ENCODE measurements around the gene PDAP1. TPM values are rescaled to one million over a fixed set of nuclear protein-coding genes. Genes with fewer than 3 reads are reported as not detected.
A peak's percentile ranks its signal among the peaks of the same experiment; 100 is the strongest.

The PDAP1 gene
- total and polyA plus RNA-seq, 9 of the 15 experiments (the other 6 are each of a cell fraction or from before 2014, with no cell fraction given), result 10.2 to 315 (median 129) TPM

GRCh38 chr7:99385564-99385963, 22.8 kb downstream of the PDAP1 start:
- Histone ChIP-seq H3K27me3 (ENCODE audit: control insufficient read depth in 2 of 2, insufficient read depth in 2 of 2, low read length in 2 of 2) (no peaks in the 10 kb centered on the region), H3K36me3 (ENCODE audit: control insufficient read depth, insufficient read depth, low read length) (peaks cover 79% of the 10 kb centered on the region; the same call in 2 of the 3 replicates), H3K4me1 (replicated peaks in 1 of 2; ENCODE audit: control insufficient read depth in 2 of 2, insufficient read depth in 2 of 2, low read length in 2 of 2) (peaks cover 7 to 35% of the 10 kb centered on the region in 2 experiments), H2AFZ (ENCODE audit: low read depth, low read length) (no peak overlapping the region), H3K4me3 (no peak overlapping the region), H3K79me2 (ENCODE audit: control insufficient read depth, insufficient read depth, low read length) (peaks cover 40% of the 10 kb centered on the region), H3K4me2 (ENCODE audit: insufficient read depth, low read length) (no peak overlapping the region), H4K20me1 (replicated peaks; ENCODE audit: control insufficient read depth, insufficient read depth, low read length) (peaks cover 21% of the 10 kb centered on the region), H3K9me3 (replicated peaks; ENCODE audit: control insufficient read depth, insufficient read depth, low read depth, low read length) (no peaks in the 10 kb centered on the region), H3K27ac (ENCODE audit: extremely low read depth, low read depth, low read length) (no peak overlapping the region), H3K9ac (ENCODE audit: insufficient read depth in 1 of 2, low read depth in 2 of 2, low read length in 2 of 2) (peak overlapping the region in 1 of 2 experiments; percentile 75; a peak in 2 of 4 replicates), H3K9me1 (ENCODE audit: control insufficient read depth, insufficient read depth, low read length) (peaks cover 6% of the 10 kb centered on the region)
- FAIRE-seq (no peak), DNase-seq (ENCODE audit: extremely low read depth in 1 of 4, low spot score in 3 of 4) (no peak), ATAC-seq (no peak)
- intact Hi-C loops (cut with micrococcal nuclease) (loop anchor here (5.0 kb wide), 2 partner anchors 58 to 243 kb away; partner anchors contain the start of genes ARPC1A and SMURF1), in situ Hi-C loops (cut with MboI) (no loop called here)
- WGBS (ENCODE audit: insufficient coverage, low coverage, missing lambda C conversion rate), result 92% methylated on average over 8 of the region's 8 CpGs
- BruUV-seq (replicated peaks), result no TSS peak
- ChIA-PET CTCF (ENCODE audit: low intra/inter-chr PET ratio) (interaction anchor here (2.3 kb wide), 1 partner anchor 21 kb away, joined by 18 read pairs; no protein-coding TSS in a partner anchor), POLR2A (interaction anchor here (0.6 to 1.2 kb wide), 4 partner anchors 13 to 172 kb away, joined by 3 read pairs; no protein-coding TSS in a partner anchor)
- TF ChIP-seq SUPT5H (IDR thresholded peaks at IDR 0.05) (peak; percentile 24; the same call in 1 of the 2 replicates), POLR2G (IDR thresholded peaks at IDR 0.05; ENCODE audit: low read depth, low read length) (peak; percentile 54; the same call in 1 of the 2 replicates), POLR2A (conservative IDR thresholded peaks at IDR 0.05) (0 out of 2 replicates have a peak, but pooled peaks have one; percentile 33), PHF21A (IDR thresholded peaks at IDR 0.05; ENCODE audit: borderline replicate concordance, low read depth) (no peak), GABPB1 (CRISPR knock-in tag; IDR thresholded peaks at IDR 0.05) (no peak)

GRCh38 chr7:99384523-99384922, 23.9 kb downstream of the PDAP1 start:
- peaks cover 16 to 41% of the 10 kb centered on the region in 2 experiments for H3K4me1 ChIP-seq (replicated peaks in 1 of 2; ENCODE audit: control insufficient read depth in 2 of 2, insufficient read depth in 2 of 2, low read length in 2 of 2)
- 78% methylated on average over 4 of the region's 4 CpGs for WGBS (ENCODE audit: insufficient coverage, low coverage, missing lambda C conversion rate)
- H3K27me3 ChIP-seq (ENCODE audit: control insufficient read depth in 2 of 2, insufficient read depth in 2 of 2, low read length in 2 of 2), result no peaks in the 10 kb centered on the region
- in situ Hi-C loops (cut with MboI) (no loop called here), intact Hi-C loops (cut with micrococcal nuclease) (no loop called here)
- H3K27ac ChIP-seq (ENCODE audit: extremely low read depth, low read depth, low read length), result no peak overlapping the region
- peak overlapping the region in 1 of 2 experiments; percentile 77; a peak in 2 of 4 replicates for H3K9ac ChIP-seq (ENCODE audit: insufficient read depth in 1 of 2, low read depth in 2 of 2, low read length in 2 of 2)
- no peak for ATAC-seq
- peaks cover 6% of the 10 kb centered on the region for H3K9me1 ChIP-seq (ENCODE audit: control insufficient read depth, insufficient read depth, low read length)
- FAIRE-seq, result no peak
- H3K9me3 ChIP-seq (replicated peaks; ENCODE audit: control insufficient read depth, insufficient read depth, low read depth, low read length), result no peaks in the 10 kb centered on the region
- H3K79me2 ChIP-seq (ENCODE audit: control insufficient read depth, insufficient read depth, low read length), result peaks cover 51% of the 10 kb centered on the region
- no peak for DNase-seq (ENCODE audit: extremely low read depth in 1 of 4, low spot score in 3 of 4)
- no peak overlapping the region for H2AFZ ChIP-seq (ENCODE audit: low read depth, low read length)
- peaks cover 73% of the 10 kb centered on the region; the same call in 2 of the 3 replicates for H3K36me3 ChIP-seq (ENCODE audit: control insufficient read depth, insufficient read depth, low read length)
- no TSS peak for BruUV-seq (replicated peaks)
- ChIA-PET POLR2A (no interaction called here), CTCF (ENCODE audit: low intra/inter-chr PET ratio) (no interaction called here)
- peak; percentile 38 for TF ChIP-seq POLR2G (IDR thresholded peaks at IDR 0.05; ENCODE audit: low read depth, low read length)
- no peak for TF ChIP-seq DMBX1 (CRISPR knock-in tag; IDR thresholded peaks at IDR 0.05; ENCODE audit: borderline replicate concordance)
- TF ChIP-seq CBFA2T3 (IDR thresholded peaks at IDR 0.05), result no peak
- TF ChIP-seq HMGXB4 (CRISPR knock-in tag; IDR thresholded peaks at IDR 0.05), result no peak
- no peak overlapping the region for H3K4me3 ChIP-seq
- peaks cover 25% of the 10 kb centered on the region for H4K20me1 ChIP-seq (replicated peaks; ENCODE audit: control insufficient read depth, insufficient read depth, low read length)
- H3K4me2 ChIP-seq (ENCODE audit: insufficient read depth, low read length), result no peak overlapping the region

All from K562 (cell line).